Measurements from ENCODE around the gene S1PR4.
A peak's percentile ranks its signal among the peaks of the same experiment; 100 is the strongest.
"Not testable (repeated sequence)": the region's sequence is repeated elsewhere in the genome, so short reads cannot be mapped to it uniquely, and the experiment has no call there.

Gene S1PR4

DNA sequence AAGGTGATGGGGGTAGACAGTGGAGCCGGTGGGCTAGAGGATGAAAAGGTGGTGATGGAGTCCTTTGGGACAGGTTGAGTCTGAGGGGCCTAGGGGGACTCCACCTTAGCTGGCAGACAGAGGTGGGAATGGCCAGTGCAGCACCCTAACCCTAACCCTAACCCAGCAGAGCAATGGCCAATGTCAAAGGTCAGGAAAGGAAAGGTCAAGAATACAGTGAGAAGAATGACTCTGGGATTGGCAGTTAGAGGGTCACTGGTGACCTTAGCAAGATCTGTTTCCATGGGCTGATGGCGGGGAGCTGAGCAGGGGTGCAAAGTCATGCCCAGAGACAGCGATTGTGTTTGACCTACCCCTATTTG lies 26.2 kb upstream of the S1PR4 start:
- no peak for DNase-seq

DNA sequence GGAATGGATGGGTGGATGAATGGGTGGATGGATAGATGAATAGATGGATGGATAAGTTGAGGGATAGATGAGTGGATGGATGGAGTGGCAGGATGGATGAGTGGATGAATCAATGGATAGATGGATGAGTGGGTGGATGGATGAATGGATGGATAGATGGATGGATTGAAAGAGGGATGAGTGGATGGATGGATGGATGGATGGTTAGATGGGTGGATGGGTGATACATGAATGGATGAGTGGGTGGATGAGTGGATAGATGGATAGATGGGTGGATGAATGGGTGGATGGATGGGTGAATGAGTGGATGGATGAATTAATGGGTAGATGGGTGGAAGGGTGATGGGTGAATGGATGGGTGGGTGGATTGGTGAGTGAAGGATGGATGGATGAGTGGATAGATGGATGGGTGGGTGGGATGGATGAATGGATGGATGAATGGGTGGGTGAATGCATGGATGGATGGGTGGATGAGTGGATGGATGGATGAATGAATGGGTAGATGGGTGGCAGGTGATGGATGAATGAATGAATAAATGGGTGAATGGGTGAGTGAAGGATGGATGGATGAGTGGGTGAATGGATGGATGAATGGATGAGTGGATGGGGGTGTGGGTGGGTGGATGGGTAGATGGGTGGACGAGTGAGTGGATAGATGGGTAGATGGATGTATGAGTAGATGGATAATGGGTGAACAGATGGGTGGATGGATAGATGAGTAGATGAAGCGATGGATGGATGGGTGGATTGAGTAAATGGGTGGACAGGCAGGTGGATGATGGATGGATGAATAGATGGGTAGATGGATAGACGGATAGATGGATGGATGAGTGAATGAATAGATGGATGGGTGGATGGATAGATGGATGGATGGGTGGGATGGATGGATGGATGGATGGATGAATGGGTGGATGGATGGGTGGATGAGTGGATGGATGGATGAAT lies 25.0 kb upstream of the S1PR4 start:
- no peak for DNase-seq

DNA sequence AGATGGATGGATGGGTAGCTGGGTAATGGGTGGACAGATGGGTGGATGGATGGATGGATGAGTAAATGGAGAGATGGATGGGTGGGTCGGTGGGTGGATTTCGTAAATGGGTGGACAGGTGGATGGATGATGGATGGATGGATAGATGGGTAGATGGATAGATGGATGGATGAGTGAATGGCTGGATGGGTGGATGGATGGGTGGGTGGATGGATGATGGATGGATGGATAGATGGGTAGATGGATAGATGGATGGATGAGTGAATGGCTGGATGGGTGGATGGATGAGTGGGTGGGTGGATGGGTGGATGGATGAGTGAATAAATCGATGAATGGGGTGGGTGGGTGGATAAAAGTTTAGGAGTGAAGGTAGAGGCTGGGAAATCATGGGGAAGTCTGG lies 24.1 kb upstream of the S1PR4 start:
- not testable (repeated sequence) for DNase-seq

GRCh38 chr19:3154957-3155736 lies 23.4 kb upstream of the S1PR4 start:
- peak; percentile 92 for DNase-seq

DNA sequence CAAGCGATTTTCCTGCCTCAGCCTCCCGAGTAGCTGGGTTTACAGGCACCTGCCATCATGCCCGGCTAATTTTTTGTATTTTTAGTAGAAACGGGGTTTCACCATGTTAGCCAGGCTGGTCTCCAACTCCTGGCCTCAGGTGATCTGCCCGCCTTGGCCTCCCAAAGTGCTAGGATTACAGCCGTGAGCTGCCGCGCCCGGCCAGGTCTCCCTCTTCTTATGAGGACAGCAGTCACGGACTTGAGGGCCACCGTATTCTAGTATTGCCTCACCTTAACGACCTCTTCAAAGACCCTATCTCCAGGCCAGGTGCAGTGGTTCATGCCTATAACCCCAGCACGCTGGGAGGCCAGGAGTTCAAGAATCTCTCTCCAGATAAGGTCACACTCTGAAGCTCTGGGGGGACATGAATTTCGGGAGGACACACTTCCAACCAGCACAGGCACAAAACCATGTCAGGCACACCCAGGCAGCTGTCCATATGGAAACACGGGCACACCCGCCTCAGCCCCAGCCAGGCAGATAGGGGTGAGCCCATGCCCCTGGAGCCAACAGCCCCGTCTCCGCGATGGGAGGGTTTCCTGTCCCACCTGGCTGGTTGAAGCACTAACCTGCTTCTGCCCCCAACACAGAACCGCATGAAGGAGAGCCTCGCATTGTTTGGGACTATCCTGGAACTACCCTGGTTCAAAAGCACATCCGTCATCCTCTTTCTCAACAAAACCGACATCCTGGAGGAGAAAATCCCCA lies 21.3 kb upstream of the S1PR4 start:
- DNase-seq = no peak

- DNase-seq = no peak
Observed at GRCh38 chr19:3159565-3159964, 19.0 kb upstream of the S1PR4 start.

- DNase-seq = no peak
Observed at GRCh38 chr19:3160219-3160618, 18.4 kb upstream of the S1PR4 start.

DNA sequence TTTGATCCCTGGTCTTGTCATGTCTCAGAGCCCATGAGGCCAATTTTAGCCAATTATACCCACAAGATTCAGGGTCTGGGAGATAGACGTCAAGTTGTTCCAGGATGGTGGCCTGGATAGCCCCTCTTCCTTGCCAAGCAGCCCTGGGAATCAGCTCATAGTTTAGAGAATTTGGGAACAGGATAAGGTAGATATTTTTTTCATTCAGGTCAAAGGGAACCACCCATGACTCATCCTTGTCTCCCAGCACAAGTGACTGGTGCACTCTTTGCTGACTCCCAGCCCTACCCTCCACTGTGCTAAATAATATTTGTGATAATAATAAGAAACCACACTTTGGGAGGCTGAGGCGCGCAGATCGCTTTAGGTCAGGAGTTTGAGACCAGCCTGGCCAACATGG lies 17.1 kb upstream of the S1PR4 start:
- no peak for DNase-seq

- peak; percentile 36 to 37 for DNase-seq
Observed at GRCh38 chr19:3162418-3163229, 15.9 kb upstream of the S1PR4 start.

DNA sequence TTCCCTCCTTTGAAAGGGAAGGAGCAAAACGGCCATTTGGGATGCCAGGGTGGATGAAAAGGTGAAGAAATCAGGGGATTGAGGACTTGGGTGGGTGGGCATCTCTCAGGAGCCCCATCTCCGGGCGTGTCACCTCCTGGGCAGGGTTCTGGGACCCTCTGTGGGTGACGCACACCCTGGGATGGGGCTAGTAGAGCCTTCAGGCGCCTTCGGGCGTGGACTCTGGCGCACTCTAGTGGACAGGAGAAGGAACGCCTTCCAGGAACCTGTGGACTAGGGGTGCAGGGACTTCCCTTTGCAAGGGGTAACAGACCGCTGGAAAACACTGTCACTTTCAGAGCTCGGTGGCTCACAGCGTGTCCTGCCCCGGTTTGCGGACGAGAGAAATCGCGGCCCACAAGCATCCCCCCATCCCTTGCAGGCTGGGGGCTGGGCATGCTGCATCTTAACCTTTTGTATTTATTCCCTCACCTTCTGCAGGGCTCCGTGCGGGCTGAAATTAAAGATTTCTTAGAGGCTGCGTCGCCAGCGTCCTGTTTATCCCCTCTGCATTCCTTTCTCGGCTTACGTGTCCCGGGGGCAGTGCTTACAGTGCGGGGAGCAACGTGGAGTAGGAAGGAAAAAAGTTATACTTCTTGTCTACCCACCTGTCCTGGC lies 15.2 kb upstream of the S1PR4 start:
- peak; percentile 81 to 85 for DNase-seq

DNA sequence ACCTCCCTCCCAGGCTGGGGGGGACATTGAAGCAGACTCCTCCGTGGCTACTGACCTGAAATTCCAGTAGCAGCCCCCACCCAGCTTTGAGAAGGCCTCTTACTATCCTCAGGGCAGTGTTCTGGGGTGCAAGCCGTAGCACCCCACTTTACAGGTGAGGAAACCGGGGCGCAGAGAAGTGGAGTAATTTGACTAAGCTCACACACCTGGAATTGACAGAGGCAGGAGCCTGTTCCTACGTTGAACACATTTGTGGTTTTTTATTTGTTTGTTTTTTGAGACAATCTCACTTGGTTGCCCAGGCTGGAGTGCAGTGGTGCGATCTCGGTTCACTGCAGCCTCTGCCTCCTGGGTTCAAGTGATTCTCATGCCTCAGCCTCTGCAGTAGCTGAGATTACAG lies 14.6 kb upstream of the S1PR4 start:
- DNase-seq = no peak

- DNase-seq = no peak
Observed at GRCh38 chr19:3167533-3168272, 10.9 kb upstream of the S1PR4 start.

DNA sequence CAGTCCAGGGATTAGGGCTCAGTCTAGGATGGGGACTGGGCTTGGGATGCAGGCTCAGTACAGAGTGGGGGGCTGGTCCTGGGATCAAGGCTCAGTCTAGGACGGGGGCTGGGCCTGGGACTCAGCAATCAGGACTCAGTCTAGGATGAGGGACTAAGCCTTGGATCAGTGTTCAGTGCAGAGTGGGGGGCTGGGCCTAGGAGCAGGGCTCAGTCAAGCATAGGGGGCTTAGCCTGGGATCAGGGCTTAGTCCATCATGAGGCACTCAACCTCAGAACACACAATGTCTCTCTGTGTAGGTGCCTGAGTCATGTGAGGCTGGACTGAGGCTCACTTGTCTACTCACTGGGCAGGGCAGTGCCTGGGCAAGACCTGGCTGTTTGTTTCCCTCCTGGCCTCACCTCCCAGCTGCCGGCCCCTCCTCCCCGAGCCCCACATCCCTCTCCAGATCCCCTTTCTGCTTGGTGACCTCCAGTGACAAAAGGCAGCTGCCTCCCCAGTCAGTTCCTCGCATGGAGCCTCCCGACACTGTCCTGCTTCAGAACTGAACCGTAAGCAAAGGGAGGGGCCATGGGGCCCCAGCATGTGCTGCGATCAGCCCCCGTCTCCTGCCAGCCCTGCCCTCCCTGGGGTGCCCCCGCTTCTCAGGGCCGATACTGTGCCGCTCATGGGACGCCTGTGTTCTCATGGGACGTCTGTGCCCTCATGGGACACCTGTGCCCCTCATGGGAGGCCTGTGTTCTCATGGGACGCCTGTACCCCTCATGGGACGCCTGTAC lies 6.5 kb upstream of the S1PR4 start:
- DNase-seq = peak in 1 of 2 donors; percentile 50

- not testable (repeated sequence) for DNase-seq
Observed at GRCh38 chr19:3172673-3173000, 5.9 kb upstream of the S1PR4 start.

DNA sequence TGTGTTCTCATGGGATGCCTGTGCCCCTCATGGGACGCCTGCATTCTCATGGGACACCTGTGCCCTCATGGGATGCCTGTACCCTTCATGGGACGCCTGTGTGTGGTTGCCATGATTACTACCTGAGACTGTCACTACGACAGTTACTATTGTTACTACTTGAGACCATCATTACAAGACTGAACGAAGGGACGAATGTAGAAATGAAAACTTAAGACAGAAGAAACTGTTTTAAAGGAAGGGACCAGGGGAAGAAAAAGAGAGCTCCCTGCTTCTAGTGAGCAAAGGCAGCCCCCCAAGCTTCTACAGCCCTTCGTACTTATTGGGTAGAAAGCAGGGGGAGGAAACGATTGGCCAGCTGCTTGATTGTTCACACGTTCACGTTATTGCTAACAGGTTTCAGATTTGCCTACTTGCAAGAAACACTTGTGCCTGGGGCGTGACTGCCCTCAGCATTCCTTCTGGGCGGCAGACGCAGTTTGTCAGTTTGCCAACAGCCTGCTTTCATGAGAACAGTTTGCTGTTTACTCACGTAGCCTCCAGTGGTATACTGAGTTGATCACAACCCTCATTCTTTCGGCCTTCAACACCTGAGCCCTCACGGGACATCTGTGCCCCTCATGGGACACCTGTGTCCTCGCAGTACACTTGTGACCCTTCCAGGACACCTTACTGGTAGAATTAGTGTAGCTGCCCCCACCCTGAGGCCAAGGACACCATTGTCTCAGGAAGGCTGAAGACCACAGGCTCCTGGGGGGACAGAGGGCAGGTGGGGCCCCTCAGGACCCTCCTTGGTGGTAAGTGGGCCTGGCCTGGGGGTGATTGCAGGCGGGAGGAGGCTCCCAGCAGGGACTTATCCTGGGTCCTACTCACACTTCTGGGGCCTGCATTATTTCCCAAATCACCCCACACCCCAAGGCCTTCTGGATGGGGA lies 2.5 kb upstream of the S1PR4 start:
- peak; percentile 48 to 60 for DNase-seq

- DNase-seq = peak; percentile 73 to 74
Observed at GRCh38 chr19:3176715-3177501, 1.7 kb upstream of the S1PR4 start.

DNA sequence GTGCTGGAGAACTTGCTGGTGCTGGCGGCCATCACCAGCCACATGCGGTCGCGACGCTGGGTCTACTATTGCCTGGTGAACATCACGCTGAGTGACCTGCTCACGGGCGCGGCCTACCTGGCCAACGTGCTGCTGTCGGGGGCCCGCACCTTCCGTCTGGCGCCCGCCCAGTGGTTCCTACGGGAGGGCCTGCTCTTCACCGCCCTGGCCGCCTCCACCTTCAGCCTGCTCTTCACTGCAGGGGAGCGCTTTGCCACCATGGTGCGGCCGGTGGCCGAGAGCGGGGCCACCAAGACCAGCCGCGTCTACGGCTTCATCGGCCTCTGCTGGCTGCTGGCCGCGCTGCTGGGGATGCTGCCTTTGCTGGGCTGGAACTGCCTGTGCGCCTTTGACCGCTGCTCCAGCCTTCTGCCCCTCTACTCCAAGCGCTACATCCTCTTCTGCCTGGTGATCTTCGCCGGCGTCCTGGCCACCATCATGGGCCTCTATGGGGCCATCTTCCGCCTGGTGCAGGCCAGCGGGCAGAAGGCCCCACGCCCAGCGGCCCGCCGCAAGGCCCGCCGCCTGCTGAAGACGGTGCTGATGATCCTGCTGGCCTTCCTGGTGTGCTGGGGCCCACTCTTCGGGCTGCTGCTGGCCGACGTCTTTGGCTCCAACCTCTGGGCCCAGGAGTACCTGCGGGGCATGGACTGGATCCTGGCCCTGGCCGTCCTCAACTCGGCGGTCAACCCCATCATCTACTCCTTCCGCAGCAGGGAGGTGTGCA lies 587 bp downstream of the S1PR4 start:
- DNase-seq = peak in 1 of 2 donors; percentile 32
